Tibial nerve (tissue), 4 donors: ENCODE measurements around the gene PGC. TPM values are rescaled to one million over a fixed set of nuclear protein-coding genes. Genes with fewer than 3 reads are reported as not detected.

Experiments used
- DNase-seq, 2 donors: peaks; one replicate each; pipeline ENCODE4 v3.0.0-alpha.2; 2019; ENCODE audit warnings: low spot score in 2 of 2
- H3K27ac ChIP-seq, 4 donors: fragments of 200-600 bp; sonication (generic) in 3 of 4; one replicate each; pipeline ENCODE4 v1.5.1; 2017 to 2019; ENCODE audit warnings: mild to moderate bottlenecking in 1 of 4
- H3K27me3 ChIP-seq, 2 donors: fragments of 200-600 bp; sonication (generic) in 1 of 2; one replicate each; pipeline versions ENCODE4 v1.5.1 to v1.6.0; 2017 to 2019
- H3K36me3 ChIP-seq, 3 donors: fragments of 200-600 bp; sonication (generic); one replicate each; pipeline ENCODE4 v1.5.1; 2018 to 2019
- H3K4me1 ChIP-seq, 4 donors: fragments of 200-600 bp; sonication (generic) in 3 of 4; one replicate each; pipeline ENCODE4 v1.5.1; 2017 to 2019
- H3K4me3 ChIP-seq, 4 donors: fragments of 200-600 bp; sonication (generic) in 3 of 4; one replicate each; pipeline ENCODE4 v1.5.1; 2017 to 2019; ENCODE audit warnings: mild to moderate bottlenecking in 1 of 4, moderate library complexity in 1 of 4
- H3K9me3 ChIP-seq, 4 donors: fragments of 200-600 bp; sonication (generic) in 3 of 4; one replicate each; pipeline ENCODE4 v1.5.1; 2017 to 2019
- EP300 ChIP-seq, 2 donors: sonication (generic); formaldehyde crosslinking; IDR thresholded peaks; one replicate each; pipeline ENCODE4 v1.6.1; 2017; ENCODE audit warnings: antibody characterized with exemption in 2 of 2, mild to moderate bottlenecking in 1 of 2
- POLR2A ChIP-seq, 2 donors: fragments of 450-650 bp; IDR thresholded peaks; one replicate each; pipeline ENCODE4 v1.6.1; 2017; ENCODE audit warnings: antibody characterized with exemption in 2 of 2, mild to moderate bottlenecking in 2 of 2, moderate library complexity in 2 of 2
- WGBS, 2 donors: methylation state at CpG; one replicate each; pipeline ENCODE4 v1.1.5; 2018; 5-methylcytosine and 5-hydroxymethylcytosine counted together
- total RNA-seq, 4 donors: library from RNA; depleted of rRNA; stranded (reverse); fragments of >200 nt; gene quantifications; one replicate each; pipeline ENCODE4 v1.1.0, GENCODE V29; 2016
- TF ChIP-seq, protein P1 (sequence below), 5 experiments: fragments of 200-600 bp in 3 of 5; fragments of 450-650 bp in 2 of 5; sonication (generic) in 3 of 5; IDR thresholded peaks; one replicate each; pipeline ENCODE4 v1.5.1; 2016 to 2019; ENCODE audit warnings: antibody characterized with exemption in 5 of 5, mild to moderate bottlenecking in 3 of 5, moderate library complexity in 2 of 5

PGC gene
- total RNA-seq, 4 donors from 2014 or later, result not detected

DNA sequence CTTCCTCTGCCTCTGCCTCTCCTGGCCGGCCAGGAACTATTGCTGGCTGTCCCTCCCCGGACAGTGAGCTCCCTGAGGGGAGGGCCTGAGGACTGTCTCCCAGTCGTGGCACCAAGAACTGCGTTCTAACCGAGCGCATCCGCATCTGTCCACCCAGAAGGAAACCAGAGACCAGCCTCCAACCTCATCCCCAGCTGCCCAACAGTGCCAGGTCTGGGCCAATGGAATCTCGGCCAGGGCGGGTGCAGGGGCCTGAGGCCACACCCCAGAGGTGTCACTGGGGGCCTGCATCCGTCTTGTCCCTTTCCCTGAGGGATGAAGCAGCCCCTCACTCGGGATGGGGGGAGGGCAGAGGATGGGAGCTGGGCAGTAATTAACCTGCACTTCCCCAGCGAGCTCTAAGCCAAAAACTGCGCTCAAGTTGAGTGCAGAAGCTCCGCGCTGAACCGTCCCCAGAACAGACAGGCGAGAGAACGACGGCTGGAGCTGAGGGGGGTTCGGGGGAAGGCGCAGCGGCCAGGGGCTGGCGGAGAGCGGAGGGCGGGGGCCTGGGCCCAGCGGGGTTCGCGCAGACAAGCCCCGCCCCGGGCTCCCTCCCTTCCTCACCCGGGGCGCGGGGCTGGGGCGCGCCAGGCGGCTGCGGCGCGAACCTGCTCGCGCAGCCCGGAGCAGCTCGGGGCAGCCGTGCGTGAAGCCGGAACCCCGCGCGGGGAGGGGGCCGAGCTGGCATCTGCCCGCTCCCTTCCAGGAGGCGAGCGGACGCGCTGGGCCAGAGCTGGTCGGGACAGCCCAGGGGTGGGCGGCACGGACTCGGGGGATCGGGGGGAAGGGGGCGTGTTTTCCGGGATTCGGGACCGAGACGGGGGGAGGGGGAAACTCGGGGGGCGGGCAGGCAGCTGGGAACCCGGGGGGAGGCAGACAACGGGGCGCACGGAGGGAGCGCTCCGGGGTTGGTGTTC, 13.2 kb downstream of the PGC start:
- Histone ChIP-seq H3K27ac (peak overlapping the region; percentile 95 to 98 (median 97)), H3K27me3 (no peaks in the 10 kb centered on the region), H3K36me3 (no peaks in the 10 kb centered on the region), H3K9me3 (no peaks in the 10 kb centered on the region), H3K4me1 (peaks cover 3 to 55% (median 37%) of the 10 kb centered on the region in 4 donors), H3K4me3 (peak overlapping the region; percentile 68 to 88 (median 84))
- TF ChIP-seq, protein P1, sequence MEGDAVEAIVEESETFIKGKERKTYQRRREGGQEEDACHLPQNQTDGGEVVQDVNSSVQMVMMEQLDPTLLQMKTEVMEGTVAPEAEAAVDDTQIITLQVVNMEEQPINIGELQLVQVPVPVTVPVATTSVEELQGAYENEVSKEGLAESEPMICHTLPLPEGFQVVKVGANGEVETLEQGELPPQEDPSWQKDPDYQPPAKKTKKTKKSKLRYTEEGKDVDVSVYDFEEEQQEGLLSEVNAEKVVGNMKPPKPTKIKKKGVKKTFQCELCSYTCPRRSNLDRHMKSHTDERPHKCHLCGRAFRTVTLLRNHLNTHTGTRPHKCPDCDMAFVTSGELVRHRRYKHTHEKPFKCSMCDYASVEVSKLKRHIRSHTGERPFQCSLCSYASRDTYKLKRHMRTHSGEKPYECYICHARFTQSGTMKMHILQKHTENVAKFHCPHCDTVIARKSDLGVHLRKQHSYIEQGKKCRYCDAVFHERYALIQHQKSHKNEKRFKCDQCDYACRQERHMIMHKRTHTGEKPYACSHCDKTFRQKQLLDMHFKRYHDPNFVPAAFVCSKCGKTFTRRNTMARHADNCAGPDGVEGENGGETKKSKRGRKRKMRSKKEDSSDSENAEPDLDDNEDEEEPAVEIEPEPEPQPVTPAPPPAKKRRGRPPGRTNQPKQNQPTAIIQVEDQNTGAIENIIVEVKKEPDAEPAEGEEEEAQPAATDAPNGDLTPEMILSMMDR (IDR thresholded peaks at IDR 0.05), result peak in 1 of 5 experiments; percentile 15
- peak in 1 of 2 donors; percentile 29 for TF ChIP-seq EP300 (IDR thresholded peaks at IDR 0.05)
- TF ChIP-seq POLR2A (IDR thresholded peaks at IDR 0.05), result peak in 1 of 2 donors; percentile 33
- WGBS, 2 donors, result 1 to 2% methylated on average over 27 to 60 of the region's 73 CpGs
- peak; percentile 31 to 47 for DNase-seq

DNA sequence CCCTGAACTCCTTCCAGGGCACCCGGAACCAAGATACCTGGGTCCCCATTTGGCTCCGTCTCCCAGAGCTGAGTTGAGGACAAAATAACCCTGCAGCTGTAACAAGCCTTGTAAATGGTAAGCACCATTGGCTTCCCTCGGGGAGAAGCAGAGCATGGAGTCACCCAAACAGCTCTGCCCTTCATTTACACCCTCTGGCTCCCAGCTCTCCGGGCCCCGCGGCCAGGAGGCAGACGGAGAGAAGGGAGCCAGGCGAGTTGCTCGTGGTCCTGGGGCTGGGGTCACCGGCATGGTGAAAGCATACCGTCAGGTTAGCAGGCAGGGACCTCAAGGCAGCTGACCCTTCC, 13.9 kb downstream of the PGC start:
- WGBS, 2 donors, result 32 to 39% methylated on average over 10 to 11 of the region's 11 CpGs
- H3K36me3 ChIP-seq, result no peaks in the 10 kb centered on the region
- H3K27ac ChIP-seq, result peak overlapping the region; percentile 95 to 98 (median 97)
- no peaks in the 10 kb centered on the region for H3K9me3 ChIP-seq
- no peaks in the 10 kb centered on the region for H3K27me3 ChIP-seq
- H3K4me3 ChIP-seq, result peak overlapping the region; percentile 68 to 88 (median 84)
- H3K4me1 ChIP-seq, result peaks cover 3 to 62% (median 39%) of the 10 kb centered on the region in 4 donors
- TF ChIP-seq EP300 (IDR thresholded peaks at IDR 0.05) (no peak), POLR2A (IDR thresholded peaks at IDR 0.05) (no peak)
- TF ChIP-seq, protein P1 (IDR thresholded peaks at IDR 0.05), result no peak
- DNase-seq, result no peak

DNA sequence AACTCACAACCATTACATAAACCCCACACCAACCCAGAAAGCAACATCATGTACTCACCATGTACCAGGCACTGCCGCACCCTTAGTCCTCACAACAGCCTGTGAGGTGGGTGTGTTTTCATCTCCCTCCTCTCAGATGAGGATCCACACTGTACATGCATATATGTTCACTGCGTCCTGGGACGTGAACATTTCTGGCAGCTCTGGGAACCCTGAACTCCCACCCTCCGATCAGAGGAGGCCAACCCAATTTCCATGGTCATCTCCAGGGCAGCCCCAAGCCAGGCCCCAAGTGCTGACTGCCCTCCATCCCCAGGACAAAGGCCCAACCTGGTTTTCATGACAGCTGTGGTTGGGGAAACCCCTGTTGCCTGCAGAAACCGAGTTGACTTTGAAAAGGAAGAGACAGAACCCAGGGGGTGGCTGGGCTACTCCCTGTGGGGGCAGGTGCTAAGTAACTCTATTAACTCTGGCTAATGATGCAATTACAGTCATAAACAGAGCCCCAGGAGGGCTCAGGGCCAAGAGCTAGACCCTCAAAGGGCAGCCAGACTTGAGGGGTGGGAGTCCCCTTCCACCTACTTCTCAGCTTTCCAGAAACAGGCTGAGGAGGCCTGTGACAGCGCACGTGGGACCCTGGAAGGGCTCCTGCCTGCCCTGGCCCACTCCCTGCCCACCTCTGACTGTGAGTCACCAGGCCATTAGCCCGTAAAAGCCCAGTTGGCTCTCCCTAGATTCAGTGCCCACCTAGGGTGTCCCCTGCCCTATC, 14.4 kb downstream of the PGC start:
- no peak for DNase-seq
- peak overlapping the region in 3 of 4 donors; percentile 82 to 88 (median 86) for H3K4me3 ChIP-seq
- H3K36me3 ChIP-seq, result peaks cover 0 to 5% (median 0%) of the 10 kb centered on the region in 3 donors
- peaks cover 3 to 67% (median 39%) of the 10 kb centered on the region in 4 donors for H3K4me1 ChIP-seq
- no peaks in the 10 kb centered on the region for H3K9me3 ChIP-seq
- peak in 1 of 2 donors; percentile 9 for TF ChIP-seq EP300 (IDR thresholded peaks at IDR 0.05)
- TF ChIP-seq, protein P1 (IDR thresholded peaks at IDR 0.05), result no peak
- H3K27me3 ChIP-seq, result no peaks in the 10 kb centered on the region
- peak overlapping the region in 3 of 4 donors; percentile 96 to 98 (median 98) for H3K27ac ChIP-seq
- WGBS, 2 donors, result 54 to 56% methylated on average over 7 to 8 of the region's 8 CpGs

DNA sequence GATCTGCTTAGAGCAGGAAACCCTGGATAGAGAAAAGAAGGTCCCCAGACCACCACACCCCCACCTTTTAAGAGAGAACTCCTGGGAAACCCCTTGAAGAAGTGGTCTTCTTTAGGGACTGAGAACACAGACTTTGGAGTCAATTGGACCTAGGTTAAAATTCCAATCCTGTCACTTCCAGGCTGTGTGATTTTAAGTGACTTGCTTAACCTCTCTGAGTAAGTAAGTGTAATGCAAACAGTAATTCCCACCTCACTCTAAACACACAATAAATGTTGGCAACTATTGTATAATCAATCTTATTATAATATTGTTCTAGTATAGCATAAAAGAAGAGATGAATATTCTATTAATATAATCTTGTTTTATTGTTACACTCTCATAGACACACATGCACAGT, 15.0 kb downstream of the PGC start:
- peak overlapping the region in 1 of 4 donors; percentile 82 for H3K4me3 ChIP-seq
- H3K27ac ChIP-seq, result peak overlapping the region in 3 of 4 donors; percentile 96 to 98 (median 98)
- no peak for DNase-seq
- H3K9me3 ChIP-seq, result no peaks in the 10 kb centered on the region
- H3K27me3 ChIP-seq, result no peaks in the 10 kb centered on the region
- no peak for TF ChIP-seq EP300 (IDR thresholded peaks at IDR 0.05)
- TF ChIP-seq POLR2A (IDR thresholded peaks at IDR 0.05), result no peak
- TF ChIP-seq, protein P1 (IDR thresholded peaks at IDR 0.05), result no peak
- H3K4me1 ChIP-seq, result peaks cover 3 to 70% (median 39%) of the 10 kb centered on the region in 4 donors
- peaks cover 0 to 10% (median 0%) of the 10 kb centered on the region in 3 donors for H3K36me3 ChIP-seq
